Thyroid gland (tissue), 4 donors: ENCODE data around the gene DENND1A.

Source experiments
- CTCF ChIP-seq, 6 experiments: fragments of 200-600 bp in 3 of 6; fragments of 450-650 bp in 3 of 6; sonication (generic) in 3 of 6; IDR thresholded peaks; one replicate each; pipeline ENCODE4 v1.5.1; 2016 to 2019; ENCODE audit warnings: antibody characterized with exemption in 6 of 6, mild to moderate bottlenecking in 2 of 6, inconsistent platforms in 1 of 6, moderate library complexity in 1 of 6
- POLR2A ChIP-seq, 2 donors: fragments of 450-650 bp; IDR thresholded peaks; one replicate each; pipeline ENCODE4 v1.6.1; 2017; ENCODE audit warnings: antibody characterized with exemption in 2 of 2, mild to moderate bottlenecking in 2 of 2, moderate library complexity in 1 of 2

GRCh38 chr9:123678878-123679329 is 251.0 kb downstream of the DENND1A start:
- TF ChIP-seq CTCF (IDR thresholded peaks at IDR 0.05) (no peak), POLR2A (IDR thresholded peaks at IDR 0.05) (no peak)
